ENCODE results near the gene CDH4.

Gene CDH4

DNA sequence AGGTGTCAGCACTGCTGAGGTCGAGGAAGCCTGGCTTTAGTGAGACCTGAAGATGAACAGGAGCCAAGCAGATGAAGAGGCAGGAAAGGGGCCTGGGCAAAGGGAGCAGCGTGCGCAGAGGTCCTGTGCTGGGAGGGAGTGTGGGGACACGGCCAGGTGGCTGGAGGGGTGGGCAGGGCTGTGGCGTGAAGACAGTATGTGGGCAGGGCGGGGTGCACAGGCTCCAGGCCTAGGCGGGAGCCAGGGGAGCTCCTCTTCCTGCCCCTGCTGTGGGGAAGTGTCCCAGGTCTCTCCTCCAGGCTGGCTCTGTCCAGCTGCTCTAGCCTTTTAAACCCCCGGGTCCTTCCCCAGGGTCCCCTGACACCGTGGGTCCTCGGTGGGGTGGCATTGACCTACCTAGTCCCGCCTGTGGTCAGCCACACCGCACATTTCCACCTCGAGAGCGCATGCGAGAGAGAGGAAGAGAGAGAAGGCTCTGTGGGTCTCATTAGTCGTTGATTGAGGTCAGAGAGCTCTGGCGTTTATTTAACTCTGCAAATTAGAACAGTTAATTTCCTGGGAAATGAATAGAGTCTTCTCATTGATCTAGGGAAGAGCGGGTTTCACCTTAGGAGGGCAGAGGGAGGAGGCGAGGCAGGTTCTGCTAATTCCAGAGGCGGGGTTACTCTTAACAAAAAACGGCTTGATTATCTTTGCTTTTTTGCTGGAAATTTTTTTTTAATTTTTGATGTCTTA, 68.8 kb downstream of the CDH4 start:
- H3K27ac ChIP-seq = no peak overlapping the region

GRCh38 chr20:61321481-61321880, 69.4 kb downstream of the CDH4 start:
- DNase-seq (ENCODE audit: low read depth, low spot score) = no peak
- H3K27ac ChIP-seq = no peak overlapping the region

More for the DNA sequence above, 68.8 kb downstream of the CDH4 start:
- no peak for DNase-seq (ENCODE audit: low read depth, low spot score)

DNA sequence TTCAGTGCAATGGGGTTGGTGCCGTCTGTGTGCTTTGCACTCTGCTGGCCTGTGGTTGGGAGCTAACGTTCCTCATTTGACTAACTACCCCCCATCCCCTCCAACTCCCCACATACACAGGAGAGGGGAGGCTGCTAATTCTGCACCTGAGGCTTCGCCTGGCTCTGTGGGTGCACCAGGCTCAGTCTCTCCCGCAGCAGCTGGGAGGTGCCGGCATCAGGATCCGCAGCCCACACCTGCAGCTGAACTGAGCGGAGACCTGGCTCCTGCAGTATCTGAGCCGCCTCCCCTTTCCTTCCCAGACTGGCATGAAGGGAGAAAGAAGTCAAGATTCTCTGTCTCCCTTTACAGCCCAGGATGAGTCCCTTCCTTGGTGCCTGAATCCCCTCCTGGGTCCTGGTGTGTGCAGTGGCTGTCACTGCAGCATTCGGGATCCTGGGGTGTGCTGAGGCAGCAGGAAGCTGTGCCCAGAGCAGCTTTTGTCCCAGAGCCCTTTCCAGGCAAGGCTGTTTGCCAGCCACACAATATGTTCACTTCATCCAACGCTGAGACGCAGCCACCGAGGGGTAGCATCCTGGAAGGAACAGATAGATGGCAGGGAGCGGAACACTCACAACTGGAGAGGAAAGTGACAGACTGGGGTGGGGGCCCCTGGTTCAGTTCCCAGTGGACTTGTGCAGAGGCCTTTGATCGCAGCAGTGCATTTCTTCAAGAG, 70.2 kb downstream of the CDH4 start:
- H3K27ac ChIP-seq = no peak overlapping the region

DNA sequence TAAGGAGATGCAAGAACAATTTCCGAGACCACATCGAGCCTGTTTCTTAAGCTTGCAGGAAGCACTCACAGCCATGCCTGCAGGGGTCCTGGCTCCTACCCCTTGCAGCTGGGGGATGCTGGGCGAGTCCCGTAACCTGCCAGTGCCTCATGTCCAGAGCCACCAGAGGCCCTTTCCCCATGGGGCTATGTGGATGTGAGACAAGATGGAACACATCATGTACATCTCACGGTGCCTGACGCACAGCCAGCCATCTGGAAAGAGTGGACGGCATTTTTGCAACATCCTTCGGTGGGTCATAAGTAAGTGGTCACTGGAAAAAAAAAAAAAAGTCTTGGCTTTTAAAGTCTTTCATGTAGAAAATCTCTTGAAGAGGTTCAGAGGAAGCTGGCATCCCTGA, 72.8 kb downstream of the CDH4 start:
- DNase-seq (ENCODE audit: low read depth, low spot score) = no peak
- no peak overlapping the region for H3K27ac ChIP-seq

More for the DNA sequence above, 70.2 kb downstream of the CDH4 start:
- no peak for DNase-seq (ENCODE audit: low read depth, low spot score)

GRCh38 chr20:61325718-61326117, 73.7 kb downstream of the CDH4 start:
- H3K27ac ChIP-seq = no peak overlapping the region
- no peak for DNase-seq (ENCODE audit: low read depth, low spot score)

DNA sequence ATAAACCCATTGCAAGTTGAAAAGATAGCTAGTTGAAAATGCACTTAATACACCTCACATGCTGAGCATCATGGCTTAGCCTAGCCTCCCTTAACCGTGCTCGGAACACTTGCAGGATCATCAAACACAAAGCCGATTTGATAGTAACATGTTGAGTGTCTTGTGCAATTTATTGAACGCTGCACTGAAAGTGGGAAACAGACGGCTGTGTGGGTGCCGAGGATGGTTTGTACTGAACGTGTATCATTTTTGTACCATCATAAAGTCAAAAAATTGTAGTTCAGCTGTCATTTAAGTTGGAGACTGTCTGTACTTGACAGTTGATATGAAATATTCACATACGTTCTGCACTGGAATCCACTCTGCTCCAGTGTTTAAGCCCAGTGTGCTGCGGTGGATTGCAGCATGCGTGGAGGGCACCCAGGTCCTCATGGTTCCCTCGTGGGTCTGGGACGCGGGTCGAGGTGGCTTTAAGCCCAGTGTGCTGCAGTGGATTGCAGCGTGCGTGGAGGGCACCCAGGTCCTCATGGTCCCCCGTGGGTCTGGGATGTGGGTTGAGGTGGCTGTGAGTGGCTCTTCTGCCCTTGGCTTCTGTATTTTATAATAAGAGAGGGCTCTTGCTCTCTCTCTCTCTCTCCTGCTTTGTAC, 77.0 kb downstream of the CDH4 start:
- no peak for DNase-seq (ENCODE audit: low read depth, low spot score)
- H3K27ac ChIP-seq = no peak overlapping the region

GRCh38 chr20:61330441-61330840, 78.4 kb downstream of the CDH4 start:
- DNase-seq (ENCODE audit: low read depth, low spot score) = no peak
- H3K27ac ChIP-seq = no peak overlapping the region

DNA sequence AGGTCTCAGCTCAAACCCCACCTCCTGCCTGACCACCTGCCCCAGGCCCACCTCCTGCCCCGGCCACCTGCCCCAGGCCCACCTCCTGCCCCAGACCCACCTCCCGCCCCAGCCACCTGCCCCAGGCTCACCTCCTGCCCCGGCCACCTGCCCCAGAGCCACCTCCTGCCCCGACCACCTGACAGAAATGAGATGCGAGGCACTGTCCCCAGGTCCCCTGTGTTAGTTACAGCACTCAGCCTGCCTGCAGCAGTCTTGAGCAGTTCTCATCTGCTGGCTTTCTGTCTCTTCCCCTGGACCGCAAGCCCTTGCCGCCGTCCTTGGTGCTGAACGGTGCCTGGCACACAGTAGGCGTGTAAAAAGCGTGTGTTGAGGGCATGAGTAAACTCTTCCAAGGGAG, 79.5 kb downstream of the CDH4 start:
- no peak overlapping the region for H3K27ac ChIP-seq
- no peak for DNase-seq (ENCODE audit: low read depth, low spot score)

DNA sequence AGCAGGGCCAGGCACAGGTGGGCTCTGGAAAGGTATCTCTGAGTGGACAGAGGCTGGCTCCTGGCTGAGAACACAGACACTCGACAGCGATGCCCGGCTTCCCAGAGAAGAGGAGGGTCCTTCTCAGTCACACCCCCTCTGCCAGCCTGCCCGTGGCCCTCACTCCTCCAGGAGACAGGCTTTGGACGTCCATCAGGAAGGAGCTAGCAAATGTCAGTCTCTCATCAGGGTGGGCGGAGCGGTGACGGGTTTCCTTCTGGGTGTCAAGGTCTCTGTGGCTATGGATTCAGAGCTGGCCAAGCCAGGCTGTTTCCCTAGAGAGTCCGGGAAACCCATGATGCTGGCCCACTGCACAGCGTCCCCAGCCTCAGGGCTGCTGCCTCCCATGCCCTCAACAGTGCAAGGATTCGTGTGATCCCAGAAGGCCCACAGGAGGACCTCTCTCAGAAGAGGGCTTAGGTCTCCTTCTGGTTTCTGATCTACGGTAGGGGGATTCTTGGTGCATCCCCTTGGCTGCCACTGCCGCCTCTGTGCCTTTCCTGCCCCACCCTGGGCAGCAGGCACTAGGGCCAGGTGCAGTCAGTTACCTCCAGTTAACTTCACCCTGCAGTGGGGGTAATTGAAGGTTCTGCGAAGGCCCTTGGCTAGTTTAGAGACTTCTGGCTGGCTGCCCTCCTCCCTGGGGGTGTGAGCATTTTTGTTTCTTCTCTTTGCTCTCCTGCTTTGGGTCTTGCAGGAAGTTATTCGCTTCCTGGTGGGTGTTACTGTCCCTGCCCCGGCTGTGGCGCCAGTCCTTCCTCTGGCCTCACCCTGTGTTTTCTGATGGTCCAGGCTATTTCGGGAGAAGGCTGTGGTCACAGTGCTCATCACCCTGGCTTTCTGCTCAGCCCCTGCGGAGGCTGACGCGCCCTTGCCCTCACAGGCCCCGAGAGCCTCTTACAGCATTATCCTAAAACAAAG, 80.2 kb downstream of the CDH4 start:
- H3K27ac ChIP-seq = no peak overlapping the region
- no peak for DNase-seq (ENCODE audit: low read depth, low spot score)

DNA sequence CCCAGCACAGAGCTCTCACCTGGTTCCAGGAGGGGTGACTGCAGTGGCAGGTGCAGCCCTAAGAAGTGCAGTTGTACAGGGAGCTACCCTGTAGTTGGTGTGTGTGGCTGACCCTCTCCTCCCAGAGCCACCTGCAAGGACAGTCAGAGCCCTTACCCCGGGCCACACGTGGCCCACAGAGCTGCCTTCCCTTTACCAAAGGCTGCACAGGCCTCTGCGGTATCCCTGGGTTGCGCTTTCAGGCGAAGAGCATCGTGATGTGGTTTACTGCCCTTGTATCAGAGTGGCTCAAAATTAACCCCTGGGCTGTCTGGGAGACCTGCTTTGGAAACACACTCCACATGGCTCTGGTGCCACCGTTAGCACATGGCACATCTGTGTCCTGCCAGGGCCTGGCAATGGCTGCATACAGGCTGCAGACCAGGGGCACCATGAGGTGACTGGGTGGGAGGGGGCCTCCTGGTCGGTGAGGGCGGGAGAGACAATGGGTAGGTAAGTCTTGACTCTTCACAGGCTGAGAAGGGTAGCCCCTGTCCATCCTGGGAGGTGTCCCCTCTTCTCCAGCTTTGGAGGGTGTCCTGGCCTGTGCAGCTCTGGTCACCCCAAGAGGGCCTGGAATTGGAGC, 81.5 kb downstream of the CDH4 start:
- H3K27ac ChIP-seq = no peak overlapping the region
- DNase-seq (ENCODE audit: low read depth, low spot score) = no peak

GRCh38 chr20:61340157-61340556, 88.1 kb downstream of the CDH4 start:
- DNase-seq (ENCODE audit: low read depth, low spot score) = no peak
- no peak overlapping the region for H3K27ac ChIP-seq

- no peak for DNase-seq (ENCODE audit: low read depth, low spot score)
- no peak overlapping the region for H3K27ac ChIP-seq
These were observed 89.5 kb downstream of the CDH4 start for GRCh38 chr20:61341605-61342004.

DNA sequence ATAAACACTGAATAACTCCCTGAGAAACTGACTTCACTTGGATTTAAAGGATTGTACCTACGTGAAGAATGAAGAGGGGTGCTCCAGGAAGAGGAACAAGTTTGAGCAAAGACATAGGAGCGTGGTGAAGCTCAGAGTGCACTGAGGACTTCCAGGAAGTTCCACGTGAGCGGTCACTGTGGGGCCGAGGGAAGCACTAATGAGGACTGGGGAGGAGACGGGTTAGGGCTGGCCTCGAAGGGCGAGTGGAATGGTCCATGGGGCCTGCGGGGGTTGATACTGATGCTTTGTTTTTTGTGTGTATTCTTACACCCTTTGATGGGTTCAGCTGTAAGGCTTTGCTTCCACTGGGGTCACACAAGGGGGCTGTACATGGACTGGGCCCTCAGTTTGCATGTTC, 91.9 kb downstream of the CDH4 start:
- DNase-seq (ENCODE audit: low read depth, low spot score) = no peak
- no peak overlapping the region for H3K27ac ChIP-seq

GRCh38 chr20:61345656-61346055, 93.6 kb downstream of the CDH4 start:
- H3K27ac ChIP-seq = no peak overlapping the region
- DNase-seq (ENCODE audit: low read depth, low spot score) = no peak

- DNase-seq (ENCODE audit: low read depth, low spot score) = no peak
These were observed 94.9 kb downstream of the CDH4 start for GRCh38 chr20:61346996-61347395.

DNA sequence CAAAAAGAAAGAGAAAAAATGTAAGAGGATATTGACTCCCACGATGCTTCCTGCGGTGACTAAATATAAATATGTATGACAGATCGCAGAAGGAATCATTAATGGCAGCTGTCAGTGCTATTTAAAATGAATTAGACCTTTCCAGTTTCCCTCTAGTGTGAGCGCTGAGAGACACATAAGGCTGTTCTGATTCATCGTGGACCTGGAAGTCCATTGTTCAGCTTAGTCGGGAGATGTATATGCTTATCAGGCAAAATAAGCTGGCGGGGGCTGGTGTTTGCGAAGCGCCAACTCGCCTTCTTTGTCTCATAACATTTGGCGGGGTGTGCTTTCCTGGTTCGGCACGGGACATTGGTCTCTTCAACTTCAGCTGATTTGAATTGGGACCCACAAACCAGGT, 95.4 kb downstream of the CDH4 start:
- no peak overlapping the region for H3K27ac ChIP-seq
- DNase-seq (ENCODE audit: low read depth, low spot score) = no peak

More at GRCh38 chr20:61346996-61347395, 94.9 kb downstream of the CDH4 start:
- no peak overlapping the region for H3K27ac ChIP-seq

GRCh38 chr20:61349447-61350165, 97.5 kb downstream of the CDH4 start:
- DNase-seq (ENCODE audit: low read depth, low spot score) = no peak

GRCh38 chr20:61350500-61351250, 98.6 kb downstream of the CDH4 start:
- no peak overlapping the region for H3K27ac ChIP-seq
- DNase-seq (ENCODE audit: low read depth, low spot score) = no peak

More at GRCh38 chr20:61349447-61350165, 97.5 kb downstream of the CDH4 start:
- H3K27ac ChIP-seq = no peak overlapping the region
